Measurements from ENCODE around the gene ICA1L. TPM values are rescaled to one million over a fixed set of nuclear protein-coding genes. Genes with fewer than 3 reads are reported as not detected.

The ICA1L gene
- total and polyA plus RNA-seq, 2 of the 8 experiments (the other 6 are each of a cell fraction or from before 2014, with no cell fraction given): 1.1 to 3.4 TPM

DNA sequence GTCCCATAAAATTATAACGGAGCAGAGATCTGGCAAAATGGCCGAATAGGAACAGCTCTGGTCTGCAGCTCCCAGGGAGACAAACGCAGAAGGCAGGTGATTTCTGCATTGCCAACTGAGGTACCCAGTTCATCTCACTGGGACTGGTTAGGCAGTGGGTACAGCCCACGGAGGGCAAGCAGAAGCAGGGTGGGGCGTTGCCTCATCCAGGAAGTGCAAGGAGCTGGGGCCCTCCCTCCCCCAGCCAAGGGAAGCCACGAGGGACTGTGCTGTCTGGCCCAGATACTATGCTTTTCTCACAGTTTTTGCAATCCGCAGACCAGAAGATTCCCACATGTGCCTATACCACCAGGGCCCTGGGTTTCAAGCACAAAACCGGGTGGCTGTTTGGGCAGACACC lies 22.8 kb downstream of the ICA1L start:
- CTCF ChIA-PET (ENCODE audit: partially characterized antibody): interaction anchor here (1.6 kb wide), 1 partner anchor 16 kb away, joined by 6 read pairs; no protein-coding TSS in a partner anchor
- H2BK12ac ChIP-seq (ENCODE audit: low read depth, low read length): no peak overlapping the region
- H3K79me2 ChIP-seq (ENCODE audit: control insufficient read depth in 1 of 2, insufficient read depth in 2 of 2, low read length in 2 of 2): no peaks in the 10 kb centered on the region
- no peaks in the 10 kb centered on the region for H3K27me3 ChIP-seq (replicated peaks in 1 of 4; ENCODE audit: control insufficient read depth in 3 of 4, extremely low read depth in 1 of 4, insufficient read depth in 3 of 4, low read length in 3 of 4)
- H2BK5ac ChIP-seq (ENCODE audit: low read depth, low read length): no peak overlapping the region
- H2BK20ac ChIP-seq (ENCODE audit: low read length): no peak overlapping the region
- no peak overlapping the region for H4K91ac ChIP-seq (replicated peaks; ENCODE audit: insufficient read length, low read length)
- H4K5ac ChIP-seq (ENCODE audit: insufficient read length, low read depth, low read length): no peak overlapping the region
- H3K23ac ChIP-seq (ENCODE audit: insufficient read length): no peak overlapping the region
- no peak overlapping the region for H3K56ac ChIP-seq (replicated peaks; ENCODE audit: insufficient read length, low read depth, low read length)
- H4K20me1 ChIP-seq (replicated peaks in 1 of 2; ENCODE audit: control insufficient read depth in 1 of 2, insufficient read depth in 2 of 2, low read length in 2 of 2): no peaks in the 10 kb centered on the region
- no peaks in the 10 kb centered on the region for H3K36me3 ChIP-seq (ENCODE audit: control insufficient read depth in 2 of 4, insufficient read depth in 4 of 4, low read length in 3 of 4)
- no peak overlapping the region for H3K4me3 ChIP-seq (ENCODE audit: extremely low read depth in 1 of 4, insufficient read depth in 2 of 4, low read depth in 3 of 4, low read length in 4 of 4)
- H3K79me1 ChIP-seq (ENCODE audit: low read depth, low read length): no peaks in the 10 kb centered on the region
- H3K4me2 ChIP-seq (ENCODE audit: insufficient read depth in 1 of 2, low read depth in 2 of 2, low read length in 2 of 2): no peak overlapping the region
- no peak overlapping the region for H2BK15ac ChIP-seq (ENCODE audit: low read length)
- no peak overlapping the region for H2AK5ac ChIP-seq (ENCODE audit: low read depth, low read length)
- H3K18ac ChIP-seq (ENCODE audit: extremely low read depth, low read length): no peak overlapping the region
- no peak for TF ChIP-seq SP4 (IDR thresholded peaks at IDR 0.05; ENCODE audit: low read length)
- H2AFZ ChIP-seq (ENCODE audit: low read length): no peak overlapping the region
- H3K4me1 ChIP-seq (replicated peaks in 1 of 4; ENCODE audit: control insufficient read depth in 3 of 4, insufficient read depth in 4 of 4, low read length in 3 of 4): 0 out of 7 replicates have a peak, but pooled peaks cover 0 to 2% (median 0%) of the 10 kb centered on the region in 4 experiments
- no peak overlapping the region for H3K14ac ChIP-seq (ENCODE audit: insufficient read length)
- POLR2A ChIA-PET (ENCODE audit: partially characterized antibody): no interaction called here
- H4K8ac ChIP-seq (ENCODE audit: extremely low read depth, insufficient read depth, low read length): no peak overlapping the region
- H2BK120ac ChIP-seq (replicated peaks; ENCODE audit: low read depth, low read length): no peak overlapping the region
- H3K4ac ChIP-seq (replicated peaks; ENCODE audit: insufficient read length, low read depth, low read length): no peak overlapping the region
- no peak for FAIRE-seq
- WGBS, 2 experiments (ENCODE audit: extremely low coverage in 1 of 2, insufficient coverage in 1 of 2, insufficient read length in 1 of 2, insufficient replicate concordance in 2 of 2, low coverage in 1 of 2, low lambda C conversion rate in 2 of 2, missing lambda C conversion rate in 1 of 2): 76% methylated on average over 8 of the region's 8 CpGs; no CpG with 5 or more reads in 1 of the 2 experiments
- no peak overlapping the region for H3K27ac ChIP-seq (ENCODE audit: low read depth, low read length)
- no peaks in the 10 kb centered on the region for H3K9me3 ChIP-seq (ENCODE audit: insufficient read depth in 2 of 2, low read depth in 1 of 2, low read length in 1 of 2)
- H3K9ac ChIP-seq (replicated peaks in 1 of 4; ENCODE audit: extremely low read depth in 1 of 4, low read depth in 3 of 4, low read length in 3 of 4): no peak overlapping the region
- DNase-seq (ENCODE audit: low read depth in 1 of 2, low spot score in 2 of 2): no peak
- H3K23me2 ChIP-seq (ENCODE audit: low read depth, low read length): no peaks in the 10 kb centered on the region
